Glutamatergic neuron (in vitro differentiated cells): Measurements from ENCODE around the gene SP6. TPM values are rescaled to one million over a fixed set of nuclear protein-coding genes. Genes with fewer than 3 reads are reported as not detected.
A peak's percentile ranks its signal among the peaks of the same experiment; 100 is the strongest.

ENCODE experiments used
- DNase-seq: peaks from one replicate; pipeline ENCODE4 v3.0.0; 2022
- H3K27ac Mint-ChIP-seq: one replicate; pipeline ENCODE4 v1.8.0; 2020; ENCODE audit warnings: mild to moderate bottlenecking, mixed read lengths, inconsistent platforms; ENCODE audit not compliant: unreplicated experiment
- H3K27me3 Mint-ChIP-seq: one replicate; pipeline ENCODE4 v1.8.0; 2020; ENCODE audit warnings: mild to moderate bottlenecking, moderate library complexity, mixed read lengths, inconsistent platforms; ENCODE audit not compliant: unreplicated experiment
- H3K36me3 Mint-ChIP-seq: one replicate; pipeline ENCODE4 v1.8.0; 2020; ENCODE audit warnings: mild to moderate bottlenecking, mixed read lengths, inconsistent platforms; ENCODE audit not compliant: unreplicated experiment
- H3K4me1 Mint-ChIP-seq: one replicate; pipeline ENCODE4 v1.8.0; 2020; ENCODE audit warnings: mild to moderate bottlenecking, low read depth, mixed read lengths, inconsistent platforms; ENCODE audit not compliant: unreplicated experiment
- H3K4me3 Mint-ChIP-seq: one replicate; pipeline ENCODE4 v1.8.0; 2020; ENCODE audit warnings: mild to moderate bottlenecking, mixed read lengths, inconsistent platforms; ENCODE audit not compliant: unreplicated experiment
- H3K9me3 Mint-ChIP-seq: one replicate; pipeline ENCODE4 v1.8.0; 2020; ENCODE audit warnings: mild to moderate bottlenecking, moderate library complexity, mixed read lengths, inconsistent platforms; ENCODE audit not compliant: unreplicated experiment
- total RNA-seq: library from RNA; stranded (reverse); fragmentation: NEBNext Ultra II Directional; extraction: Animal tissue kit (Norgen Biotek cat#: 25700); gene quantifications from one replicate; pipeline ENCODE4 v1.2.1, GENCODE V29; 2021; ENCODE audit not compliant: unreplicated experiment
- TF ChIP-seq, protein P1 (sequence below): fragments of 200-600 bp; sonication (generic); IDR thresholded peaks from one replicate; pipeline ENCODE4 v1.5.0; 2021; ENCODE audit not compliant: partially characterized antibody, unreplicated experiment

SP6 gene
- total RNA-seq, 1 donor from 2014 or later, result 1.7 TPM

DNA sequence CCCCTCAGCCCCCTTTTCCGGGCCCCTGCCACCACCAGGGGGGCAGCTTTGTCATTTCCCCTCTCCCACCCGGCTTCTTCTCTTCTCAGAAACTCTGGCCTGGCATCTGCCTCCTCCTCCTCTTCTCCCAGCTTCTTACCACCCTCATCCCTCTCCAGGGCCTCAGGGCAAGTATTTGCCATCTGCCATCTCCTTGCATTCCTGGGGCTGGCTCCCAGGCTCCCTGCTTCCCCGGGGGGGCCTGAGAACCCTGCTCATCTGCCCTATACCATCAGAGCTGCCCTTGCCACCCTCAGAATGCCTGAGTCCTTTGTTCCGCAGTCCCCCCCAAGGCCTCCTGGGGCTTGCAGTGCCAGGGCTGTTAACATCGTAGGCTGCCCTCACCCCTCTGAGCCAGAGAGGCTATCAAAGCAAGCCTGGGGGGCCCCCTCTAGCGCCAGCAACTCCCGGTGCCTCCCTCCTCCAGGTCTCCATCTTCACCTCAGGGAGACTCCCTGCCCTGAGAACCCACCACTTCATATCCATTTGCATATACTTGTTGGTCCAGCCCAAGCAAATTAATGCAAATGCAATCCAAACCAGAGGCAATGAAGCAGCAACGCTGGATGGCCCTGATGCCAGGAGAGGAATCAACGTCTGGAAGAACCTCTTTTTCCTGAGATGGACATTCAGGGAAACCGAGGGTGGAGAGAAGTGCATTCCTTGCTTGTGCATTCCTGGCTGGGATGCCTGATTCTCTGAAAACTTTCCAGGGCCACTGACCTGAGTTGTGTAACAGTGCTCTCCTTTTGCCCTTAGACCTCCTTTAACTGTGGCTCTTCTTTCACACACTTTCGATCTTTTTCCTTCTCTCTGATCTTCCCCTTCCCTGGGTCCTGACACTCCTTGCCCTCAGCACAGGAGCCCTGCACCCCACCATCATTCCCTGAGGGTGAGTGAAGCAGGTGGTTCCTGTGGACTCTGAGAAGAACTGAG lies 24.3 kb upstream of the SP6 start:
- Mint-ChIP-seq H3K27me3 (peaks cover 19% of the 10 kb centered on the region), H3K27ac (no peak overlapping the region), H3K36me3 (no peaks in the 10 kb centered on the region), H3K9me3 (peaks cover 4% of the 10 kb centered on the region), H3K4me3 (no peak overlapping the region), H3K4me1 (peaks cover 12% of the 10 kb centered on the region)
- DNase-seq, result no peak
- TF ChIP-seq, protein P1, sequence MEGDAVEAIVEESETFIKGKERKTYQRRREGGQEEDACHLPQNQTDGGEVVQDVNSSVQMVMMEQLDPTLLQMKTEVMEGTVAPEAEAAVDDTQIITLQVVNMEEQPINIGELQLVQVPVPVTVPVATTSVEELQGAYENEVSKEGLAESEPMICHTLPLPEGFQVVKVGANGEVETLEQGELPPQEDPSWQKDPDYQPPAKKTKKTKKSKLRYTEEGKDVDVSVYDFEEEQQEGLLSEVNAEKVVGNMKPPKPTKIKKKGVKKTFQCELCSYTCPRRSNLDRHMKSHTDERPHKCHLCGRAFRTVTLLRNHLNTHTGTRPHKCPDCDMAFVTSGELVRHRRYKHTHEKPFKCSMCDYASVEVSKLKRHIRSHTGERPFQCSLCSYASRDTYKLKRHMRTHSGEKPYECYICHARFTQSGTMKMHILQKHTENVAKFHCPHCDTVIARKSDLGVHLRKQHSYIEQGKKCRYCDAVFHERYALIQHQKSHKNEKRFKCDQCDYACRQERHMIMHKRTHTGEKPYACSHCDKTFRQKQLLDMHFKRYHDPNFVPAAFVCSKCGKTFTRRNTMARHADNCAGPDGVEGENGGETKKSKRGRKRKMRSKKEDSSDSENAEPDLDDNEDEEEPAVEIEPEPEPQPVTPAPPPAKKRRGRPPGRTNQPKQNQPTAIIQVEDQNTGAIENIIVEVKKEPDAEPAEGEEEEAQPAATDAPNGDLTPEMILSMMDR, result no peak

DNA sequence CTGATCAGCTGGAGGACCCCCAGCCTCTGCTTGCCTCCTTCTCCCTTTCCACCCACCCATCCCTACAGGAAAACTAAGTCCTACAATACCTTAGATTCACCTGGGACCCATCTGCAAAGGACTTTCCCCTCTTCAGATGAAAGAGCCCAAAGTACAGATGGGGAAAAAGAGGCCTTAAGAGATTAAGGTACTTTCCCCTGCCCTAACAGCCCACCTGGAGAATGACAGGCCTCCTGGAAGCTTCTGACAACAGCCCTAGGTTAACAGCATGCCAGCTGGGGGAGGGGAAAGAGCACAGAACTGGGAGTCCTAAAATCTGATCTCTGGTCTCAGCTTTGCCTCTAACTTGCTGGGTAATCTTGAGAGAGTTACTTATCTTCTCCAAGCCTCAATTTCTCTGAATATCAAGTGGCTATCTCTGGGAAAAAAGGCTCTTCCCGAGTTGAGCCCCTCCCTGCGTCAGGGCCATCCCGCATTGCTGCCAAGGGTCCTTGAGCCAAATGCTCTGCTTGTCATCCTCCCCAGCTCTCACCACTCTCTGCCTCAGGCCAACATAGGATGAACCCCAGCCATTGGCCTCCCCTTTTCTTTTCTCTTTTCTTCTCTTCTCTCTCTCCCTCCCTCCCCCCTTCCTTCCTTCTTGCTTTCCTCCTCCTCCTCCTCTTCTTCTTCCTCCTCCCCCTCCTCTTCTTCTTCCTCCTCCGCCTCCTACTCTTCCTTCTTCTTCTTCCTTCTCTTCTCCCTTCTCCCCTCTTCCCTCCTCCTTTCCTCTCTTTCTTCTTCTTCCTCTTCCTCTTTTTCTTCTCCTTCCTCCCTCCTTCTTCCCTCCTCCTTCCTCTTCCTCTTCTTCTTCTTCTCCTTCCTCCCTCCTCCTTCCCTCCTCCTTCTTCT lies 22.5 kb upstream of the SP6 start:
- Mint-ChIP-seq H3K4me1 (peaks cover 12% of the 10 kb centered on the region), H3K27me3 (peaks cover 21% of the 10 kb centered on the region), H3K9me3 (peaks cover 4% of the 10 kb centered on the region), H3K36me3 (no peaks in the 10 kb centered on the region), H3K27ac (no peak overlapping the region), H3K4me3 (no peak overlapping the region)
- no peak for DNase-seq
- TF ChIP-seq, protein P1, result no peak

DNA sequence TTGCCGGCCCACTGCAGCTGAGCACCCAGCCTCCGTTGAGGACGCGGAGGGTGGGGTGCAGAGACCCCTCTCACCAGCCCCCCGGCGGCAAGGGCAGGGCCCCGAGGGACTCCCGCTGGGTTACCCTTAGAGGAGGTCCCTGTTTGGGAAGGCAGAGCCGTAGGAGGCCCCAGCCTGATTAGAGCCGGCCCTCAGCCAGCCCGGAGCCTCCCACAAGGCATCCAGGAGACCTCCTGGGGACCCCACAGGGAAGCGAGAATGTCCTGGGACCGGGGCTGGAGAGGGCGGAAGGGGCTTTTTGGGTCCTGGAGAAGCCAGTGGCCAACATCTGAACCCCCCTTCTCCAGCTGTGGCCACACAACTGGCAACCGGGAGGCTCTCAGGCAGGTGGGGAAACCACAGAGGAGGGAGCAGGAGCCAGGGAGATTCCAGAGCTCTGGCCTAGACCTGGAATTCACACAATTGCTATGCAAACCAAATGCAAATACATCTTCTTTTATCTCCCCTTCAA lies 21.7 kb upstream of the SP6 start:
- Mint-ChIP-seq H3K9me3 (peaks cover 4% of the 10 kb centered on the region), H3K27ac (no peak overlapping the region), H3K4me3 (no peak overlapping the region), H3K4me1 (peaks cover 9% of the 10 kb centered on the region), H3K36me3 (no peaks in the 10 kb centered on the region), H3K27me3 (peaks cover 19% of the 10 kb centered on the region)
- no peak for DNase-seq
- TF ChIP-seq, protein P1, result no peak

DNA sequence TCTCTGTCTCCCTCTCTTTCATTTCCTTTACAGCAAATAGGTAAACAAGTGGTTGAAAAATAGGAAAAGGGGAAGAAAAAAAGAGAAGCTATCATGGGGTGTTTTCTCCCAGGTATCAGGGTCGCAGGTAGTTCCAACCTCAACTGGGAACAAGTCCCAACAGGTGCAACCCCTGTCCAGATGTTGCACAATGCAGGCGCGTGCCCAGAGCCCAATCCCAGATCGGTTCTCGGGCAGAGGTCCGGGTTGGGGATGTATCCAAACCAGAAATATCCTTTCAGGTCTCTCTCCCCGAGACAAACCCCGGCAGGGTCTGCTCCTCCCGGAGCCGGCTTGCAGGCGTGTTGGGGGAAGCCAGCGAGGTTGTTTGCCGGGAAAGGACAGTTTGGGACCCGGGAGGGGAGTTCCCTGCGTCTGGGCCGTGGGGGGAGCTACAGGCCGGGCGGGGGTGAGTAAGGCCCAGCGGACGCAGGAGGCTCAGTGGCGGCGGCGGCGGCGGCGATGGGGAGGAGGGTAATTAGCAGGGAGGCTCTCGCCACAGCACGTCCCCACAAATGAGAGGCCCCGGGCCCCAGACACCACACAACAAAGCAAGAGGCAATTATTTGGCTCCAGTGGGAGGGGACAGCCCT lies 21.2 kb upstream of the SP6 start:
- H3K4me1 Mint-ChIP-seq, result peaks cover 9% of the 10 kb centered on the region
- TF ChIP-seq, protein P1, result no peak
- peaks cover 20% of the 10 kb centered on the region for H3K27me3 Mint-ChIP-seq
- no peaks in the 10 kb centered on the region for H3K36me3 Mint-ChIP-seq
- H3K9me3 Mint-ChIP-seq, result peaks cover 2% of the 10 kb centered on the region
- no peak overlapping the region for H3K27ac Mint-ChIP-seq
- no peak for DNase-seq
- peak overlapping the region; percentile 49 for H3K4me3 Mint-ChIP-seq
